ENCODE data around the gene RNF135. TPM values are rescaled to one million over a fixed set of nuclear protein-coding genes. Genes with fewer than 3 reads are reported as not detected.

RNF135 gene
- total RNA-seq, 2 donors from 2014 or later, result 14.8 to 20.7 TPM

DNA sequence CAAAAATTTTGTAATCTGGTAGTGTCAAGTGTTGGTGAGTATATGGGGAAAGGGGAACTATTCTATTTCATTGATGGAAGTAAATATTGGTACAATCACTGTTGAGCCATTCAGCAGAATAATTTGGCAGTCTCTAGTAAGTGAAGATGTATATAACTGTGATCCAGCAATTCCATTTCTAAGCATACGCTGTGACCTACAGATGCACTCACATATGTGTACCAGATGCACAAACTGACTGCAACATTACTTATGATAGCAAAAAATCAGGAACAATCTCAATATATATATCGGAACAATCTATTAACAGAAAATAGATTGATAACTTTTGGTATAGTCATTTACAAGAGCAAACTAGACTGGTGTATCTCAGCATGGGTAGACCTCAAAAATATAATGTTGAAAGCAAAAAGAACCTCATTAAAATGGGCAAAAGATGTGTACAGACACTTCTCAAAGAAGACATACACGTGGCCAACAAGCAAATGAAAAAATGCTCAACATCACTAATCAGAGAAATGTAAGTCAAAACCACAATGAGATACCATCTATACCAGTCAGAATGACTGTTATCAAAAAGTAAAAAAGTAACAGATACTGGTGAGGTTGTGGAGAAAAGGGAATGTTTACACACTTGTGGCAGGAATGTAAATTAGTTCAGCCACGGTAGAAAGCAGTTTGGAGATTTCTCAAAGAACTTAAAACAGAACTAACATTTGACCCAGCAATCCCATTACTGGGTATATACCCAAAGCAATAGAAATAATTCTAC is 28.3 kb upstream of the RNF135 start:
- H3K9ac ChIP-seq (ENCODE audit: extremely low read depth, low read length, poor library complexity, severe bottlenecking), result no peak overlapping the region
- no peak for DNase-seq
- Mint-ChIP-seq H3K4me1 (peaks cover under 1% of the 10 kb centered on the region), H3K36me3 (ENCODE audit: low read depth) (no peaks in the 10 kb centered on the region), H3K27ac (no peak overlapping the region), H3K4me3 (no peak overlapping the region), H3K9me3 (no peaks in the 10 kb centered on the region), H3K27me3 (ENCODE audit: insufficient read depth) (no peaks in the 10 kb centered on the region)
- peak; percentile 45 for TF ChIP-seq CTCF (conservative IDR thresholded peaks at IDR 0.05)
- H3K4me1 ChIP-seq (ENCODE audit: control insufficient read depth, insufficient read depth, low read length), result no peaks in the 10 kb centered on the region
- H3K9me3 ChIP-seq (ENCODE audit: control insufficient read depth, low read length), result no peaks in the 10 kb centered on the region
- no peaks in the 10 kb centered on the region for H3K27me3 ChIP-seq (ENCODE audit: control insufficient read depth, insufficient read depth, low read length, poor library complexity, severe bottlenecking)
- H3K4me3 ChIP-seq (ENCODE audit: low read length), result no peak overlapping the region
- no peak overlapping the region for H3K27ac ChIP-seq (ENCODE audit: low read depth, low read length)
- H3K36me3 ChIP-seq (ENCODE audit: control insufficient read depth, insufficient read depth, low read length), result no peaks in the 10 kb centered on the region
- 86 to 91% methylated on average over 2 to 4 of the region's 4 CpGs for WGBS, 2 experiments (ENCODE audit: insufficient coverage in 1 of 2, insufficient read length in 1 of 2)

DNA sequence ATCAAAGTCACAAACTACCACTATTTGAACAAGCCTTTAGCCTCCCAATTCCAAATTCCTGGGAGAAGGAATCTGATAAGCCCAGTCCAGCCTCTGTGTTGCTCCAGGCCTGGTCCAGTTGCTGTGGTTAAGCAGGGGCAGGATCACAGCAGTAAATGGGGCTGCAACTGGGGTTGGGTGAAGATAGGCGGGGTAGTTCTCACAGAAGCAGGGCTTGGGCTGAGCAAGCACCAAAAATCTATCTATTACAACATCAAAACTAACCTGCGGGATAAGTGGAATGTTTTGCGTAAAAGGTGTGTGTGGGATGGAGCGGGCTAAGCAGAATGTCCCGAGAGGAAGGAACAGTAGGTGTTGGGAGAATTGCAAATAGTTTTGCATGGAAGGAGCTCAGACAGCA is 23.0 kb upstream of the RNF135 start:
- H3K27me3 ChIP-seq (ENCODE audit: control insufficient read depth, insufficient read depth, low read length, poor library complexity, severe bottlenecking), result no peaks in the 10 kb centered on the region
- no peak for TF ChIP-seq CTCF (conservative IDR thresholded peaks at IDR 0.05)
- H3K9me3 ChIP-seq (ENCODE audit: control insufficient read depth, low read length), result no peaks in the 10 kb centered on the region
- Mint-ChIP-seq H3K36me3 (ENCODE audit: low read depth) (no peaks in the 10 kb centered on the region), H3K4me3 (no peak overlapping the region), H3K27me3 (ENCODE audit: insufficient read depth) (no peaks in the 10 kb centered on the region), H3K9me3 (no peaks in the 10 kb centered on the region), H3K27ac (no peak overlapping the region), H3K4me1 (peaks cover 5% of the 10 kb centered on the region)
- H3K27ac ChIP-seq (ENCODE audit: low read depth, low read length), result no peak overlapping the region
- H3K4me1 ChIP-seq (ENCODE audit: control insufficient read depth, insufficient read depth, low read length), result peaks cover 5% of the 10 kb centered on the region
- H3K4me3 ChIP-seq (ENCODE audit: low read length), result no peak overlapping the region
- no peak overlapping the region for H3K9ac ChIP-seq (ENCODE audit: extremely low read depth, low read length, poor library complexity, severe bottlenecking)
- WGBS, 2 experiments (ENCODE audit: insufficient coverage in 1 of 2, insufficient read length in 1 of 2), result 93 to 95% methylated on average over 3 to 4 of the region's 5 CpGs
- H3K36me3 ChIP-seq (ENCODE audit: control insufficient read depth, insufficient read depth, low read length), result no peaks in the 10 kb centered on the region
- no peak for DNase-seq

DNA sequence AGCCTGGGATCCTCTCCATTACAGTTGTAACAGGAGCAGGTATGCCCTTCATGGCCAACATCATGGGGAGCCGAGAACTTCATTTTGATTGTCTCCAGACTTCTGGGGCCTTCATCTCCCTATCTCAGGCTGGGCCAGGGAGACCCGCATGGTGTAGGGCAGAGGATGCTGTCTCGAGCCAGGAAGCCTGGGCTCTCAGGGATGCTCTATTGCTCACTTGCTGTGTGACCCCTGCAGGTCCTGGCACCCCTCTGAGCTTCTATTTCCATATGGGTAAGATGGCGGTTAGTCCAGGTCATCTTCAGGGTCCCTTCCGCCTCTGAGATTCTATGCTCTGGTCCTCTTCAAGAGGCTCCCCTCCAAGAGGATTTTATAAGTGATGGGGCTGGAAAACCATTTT is 20.6 kb upstream of the RNF135 start:
- no peak for TF ChIP-seq CTCF (conservative IDR thresholded peaks at IDR 0.05)
- DNase-seq, result no peak

More for the DNA sequence above, 20.6 kb upstream of the RNF135 start:
- no peak overlapping the region for H3K4me3 ChIP-seq (ENCODE audit: low read length)
- H3K4me1 ChIP-seq (ENCODE audit: control insufficient read depth, insufficient read depth, low read length), result peaks cover 5% of the 10 kb centered on the region
- peaks cover 5% of the 10 kb centered on the region for H3K4me1 Mint-ChIP-seq
- no peaks in the 10 kb centered on the region for H3K36me3 Mint-ChIP-seq (ENCODE audit: low read depth)
- no peaks in the 10 kb centered on the region for H3K36me3 ChIP-seq (ENCODE audit: control insufficient read depth, insufficient read depth, low read length)
- H3K9me3 Mint-ChIP-seq, result no peaks in the 10 kb centered on the region
- H3K27ac Mint-ChIP-seq, result no peak overlapping the region
- H3K9ac ChIP-seq (ENCODE audit: extremely low read depth, low read length, poor library complexity, severe bottlenecking), result no peak overlapping the region
- no peak overlapping the region for H3K4me3 Mint-ChIP-seq
- H3K27me3 ChIP-seq (ENCODE audit: control insufficient read depth, insufficient read depth, low read length, poor library complexity, severe bottlenecking), result no peaks in the 10 kb centered on the region
- no peaks in the 10 kb centered on the region for H3K27me3 Mint-ChIP-seq (ENCODE audit: insufficient read depth)
- 90 to 92% methylated on average over 3 to 5 of the region's 5 CpGs for WGBS, 2 experiments (ENCODE audit: insufficient coverage in 1 of 2, insufficient read length in 1 of 2)
- H3K27ac ChIP-seq (ENCODE audit: low read depth, low read length), result no peak overlapping the region
- no peaks in the 10 kb centered on the region for H3K9me3 ChIP-seq (ENCODE audit: control insufficient read depth, low read length)

Measured in endodermal cell (in vitro differentiated cells).